ENCODE results near the gene TMEM200B. TPM values are rescaled to one million over a fixed set of nuclear protein-coding genes. Genes with fewer than 3 reads are reported as not detected.

TMEM200B gene
- total and polyA plus RNA-seq, 2 experiments from 2014 or later: 4.9 to 8.7 TPM

DNA sequence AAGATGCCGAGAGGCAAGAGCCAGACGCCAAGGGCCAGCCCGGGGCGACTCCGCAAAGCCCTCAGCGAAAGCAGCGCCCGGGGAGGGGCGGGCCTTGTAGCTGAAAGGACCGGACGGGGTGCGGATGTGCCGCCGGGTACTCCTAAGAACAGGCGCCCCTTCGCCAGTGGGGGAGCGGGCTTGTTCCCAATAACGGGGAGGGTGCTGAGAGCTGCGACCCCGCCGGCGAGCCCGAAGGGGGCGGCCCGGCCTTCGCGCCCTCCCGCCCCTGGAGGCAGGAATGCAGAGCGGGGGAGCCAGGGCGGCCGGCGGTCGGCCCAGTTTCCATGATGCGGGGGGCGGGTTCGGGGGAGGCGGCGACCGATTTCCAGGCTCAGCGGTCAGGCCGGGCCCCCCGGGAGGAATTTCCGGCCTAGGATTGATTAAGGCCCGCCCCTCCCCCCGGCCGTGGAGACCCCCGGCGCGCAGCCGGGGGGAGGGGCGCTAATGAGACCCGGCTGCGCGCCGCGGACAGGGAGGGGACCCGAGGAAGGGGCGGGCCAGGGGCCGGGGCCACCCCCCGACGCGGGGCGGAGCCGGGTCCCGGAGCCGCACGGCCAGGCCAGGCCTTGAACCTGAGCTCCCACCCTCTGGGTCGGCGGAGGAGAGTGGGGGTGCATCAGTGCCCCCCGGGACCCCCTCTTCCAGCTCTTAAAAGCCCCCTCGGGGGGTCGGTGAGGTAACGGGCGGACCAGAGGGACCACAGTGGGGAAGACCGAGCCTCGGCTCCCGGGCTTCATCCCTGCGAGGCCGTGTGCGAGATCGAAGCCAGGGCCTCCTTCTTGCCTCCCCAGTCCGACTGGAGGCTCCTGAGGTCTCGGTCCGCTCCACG, 898 bp upstream of the TMEM200B start (continued):
- TF ChIP-seq, protein P1, sequence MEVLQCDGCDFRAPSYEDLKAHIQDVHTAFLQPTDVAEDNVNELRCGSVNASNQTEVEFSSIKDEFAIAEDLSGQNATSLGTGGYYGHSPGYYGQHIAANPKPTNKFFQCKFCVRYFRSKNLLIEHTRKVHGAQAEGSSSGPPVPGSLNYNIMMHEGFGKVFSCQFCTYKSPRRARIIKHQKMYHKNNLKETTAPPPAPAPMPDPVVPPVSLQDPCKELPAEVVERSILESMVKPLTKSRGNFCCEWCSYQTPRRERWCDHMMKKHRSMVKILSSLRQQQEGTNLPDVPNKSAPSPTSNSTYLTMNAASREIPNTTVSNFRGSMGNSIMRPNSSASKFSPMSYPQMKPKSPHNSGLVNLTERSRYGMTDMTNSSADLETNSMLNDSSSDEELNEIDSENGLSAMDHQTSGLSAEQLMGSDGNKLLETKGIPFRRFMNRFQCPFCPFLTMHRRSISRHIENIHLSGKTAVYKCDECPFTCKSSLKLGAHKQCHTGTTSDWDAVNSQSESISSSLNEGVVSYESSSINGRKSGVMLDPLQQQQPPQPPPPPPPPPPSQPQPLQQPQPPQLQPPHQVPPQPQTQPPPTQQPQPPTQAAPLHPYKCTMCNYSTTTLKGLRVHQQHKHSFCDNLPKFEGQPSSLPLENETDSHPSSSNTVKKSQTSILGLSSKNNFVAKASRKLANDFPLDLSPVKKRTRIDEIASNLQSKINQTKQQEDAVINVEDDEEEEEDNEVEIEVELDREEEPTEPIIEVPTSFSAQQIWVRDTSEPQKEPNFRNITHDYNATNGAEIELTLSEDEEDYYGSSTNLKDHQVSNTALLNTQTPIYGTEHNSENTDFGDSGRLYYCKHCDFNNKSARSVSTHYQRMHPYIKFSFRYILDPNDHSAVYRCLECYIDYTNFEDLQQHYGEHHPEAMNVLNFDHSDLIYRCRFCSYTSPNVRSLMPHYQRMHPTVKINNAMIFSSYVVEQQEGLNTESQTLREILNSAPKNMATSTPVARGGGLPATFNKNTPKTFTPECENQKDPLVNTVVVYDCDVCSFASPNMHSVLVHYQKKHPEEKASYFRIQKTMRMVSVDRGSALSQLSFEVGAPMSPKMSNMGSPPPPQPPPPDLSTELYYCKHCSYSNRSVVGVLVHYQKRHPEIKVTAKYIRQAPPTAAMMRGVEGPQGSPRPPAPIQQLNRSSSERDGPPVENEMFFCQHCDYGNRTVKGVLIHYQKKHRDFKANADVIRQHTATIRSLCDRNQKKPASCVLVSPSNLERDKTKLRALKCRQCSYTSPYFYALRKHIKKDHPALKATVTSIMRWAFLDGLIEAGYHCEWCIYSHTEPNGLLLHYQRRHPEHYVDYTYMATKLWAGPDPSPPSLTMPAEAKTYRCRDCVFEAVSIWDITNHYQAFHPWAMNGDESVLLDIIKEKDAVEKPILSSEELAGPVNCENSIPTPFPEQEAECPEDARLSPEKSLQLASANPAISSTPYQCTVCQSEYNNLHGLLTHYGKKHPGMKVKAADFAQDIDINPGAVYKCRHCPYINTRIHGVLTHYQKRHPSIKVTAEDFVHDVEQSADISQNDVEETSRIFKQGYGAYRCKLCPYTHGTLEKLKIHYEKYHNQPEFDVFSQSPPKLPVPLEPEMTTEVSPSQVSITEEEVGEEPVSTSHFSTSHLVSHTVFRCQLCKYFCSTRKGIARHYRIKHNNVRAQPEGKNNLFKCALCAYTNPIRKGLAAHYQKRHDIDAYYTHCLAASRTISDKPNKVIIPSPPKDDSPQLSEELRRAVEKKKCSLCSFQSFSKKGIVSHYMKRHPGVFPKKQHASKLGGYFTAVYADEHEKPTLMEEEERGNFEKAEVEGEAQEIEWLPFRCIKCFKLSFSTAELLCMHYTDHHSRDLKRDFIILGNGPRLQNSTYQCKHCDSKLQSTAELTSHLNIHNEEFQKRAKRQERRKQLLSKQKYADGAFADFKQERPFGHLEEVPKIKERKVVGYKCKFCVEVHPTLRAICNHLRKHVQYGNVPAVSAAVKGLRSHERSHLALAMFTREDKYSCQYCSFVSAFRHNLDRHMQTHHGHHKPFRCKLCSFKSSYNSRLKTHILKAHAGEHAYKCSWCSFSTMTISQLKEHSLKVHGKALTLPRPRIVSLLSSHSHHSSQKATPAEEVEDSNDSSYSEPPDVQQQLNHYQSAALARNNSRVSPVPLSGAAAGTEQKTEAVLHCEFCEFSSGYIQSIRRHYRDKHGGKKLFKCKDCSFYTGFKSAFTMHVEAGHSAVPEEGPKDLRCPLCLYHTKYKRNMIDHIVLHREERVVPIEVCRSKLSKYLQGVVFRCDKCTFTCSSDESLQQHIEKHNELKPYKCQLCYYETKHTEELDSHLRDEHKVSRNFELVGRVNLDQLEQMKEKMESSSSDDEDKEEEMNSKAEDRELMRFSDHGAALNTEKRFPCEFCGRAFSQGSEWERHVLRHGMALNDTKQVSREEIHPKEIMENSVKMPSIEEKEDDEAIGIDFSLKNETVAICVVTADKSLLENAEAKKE (CRISPR knock-in tag; IDR thresholded peaks at IDR 0.05): no peak
- no peak for TF ChIP-seq STAT1 (IDR thresholded peaks at IDR 0.05; ENCODE audit: unreplicated experiment)
- TF ChIP-seq, protein P2, sequence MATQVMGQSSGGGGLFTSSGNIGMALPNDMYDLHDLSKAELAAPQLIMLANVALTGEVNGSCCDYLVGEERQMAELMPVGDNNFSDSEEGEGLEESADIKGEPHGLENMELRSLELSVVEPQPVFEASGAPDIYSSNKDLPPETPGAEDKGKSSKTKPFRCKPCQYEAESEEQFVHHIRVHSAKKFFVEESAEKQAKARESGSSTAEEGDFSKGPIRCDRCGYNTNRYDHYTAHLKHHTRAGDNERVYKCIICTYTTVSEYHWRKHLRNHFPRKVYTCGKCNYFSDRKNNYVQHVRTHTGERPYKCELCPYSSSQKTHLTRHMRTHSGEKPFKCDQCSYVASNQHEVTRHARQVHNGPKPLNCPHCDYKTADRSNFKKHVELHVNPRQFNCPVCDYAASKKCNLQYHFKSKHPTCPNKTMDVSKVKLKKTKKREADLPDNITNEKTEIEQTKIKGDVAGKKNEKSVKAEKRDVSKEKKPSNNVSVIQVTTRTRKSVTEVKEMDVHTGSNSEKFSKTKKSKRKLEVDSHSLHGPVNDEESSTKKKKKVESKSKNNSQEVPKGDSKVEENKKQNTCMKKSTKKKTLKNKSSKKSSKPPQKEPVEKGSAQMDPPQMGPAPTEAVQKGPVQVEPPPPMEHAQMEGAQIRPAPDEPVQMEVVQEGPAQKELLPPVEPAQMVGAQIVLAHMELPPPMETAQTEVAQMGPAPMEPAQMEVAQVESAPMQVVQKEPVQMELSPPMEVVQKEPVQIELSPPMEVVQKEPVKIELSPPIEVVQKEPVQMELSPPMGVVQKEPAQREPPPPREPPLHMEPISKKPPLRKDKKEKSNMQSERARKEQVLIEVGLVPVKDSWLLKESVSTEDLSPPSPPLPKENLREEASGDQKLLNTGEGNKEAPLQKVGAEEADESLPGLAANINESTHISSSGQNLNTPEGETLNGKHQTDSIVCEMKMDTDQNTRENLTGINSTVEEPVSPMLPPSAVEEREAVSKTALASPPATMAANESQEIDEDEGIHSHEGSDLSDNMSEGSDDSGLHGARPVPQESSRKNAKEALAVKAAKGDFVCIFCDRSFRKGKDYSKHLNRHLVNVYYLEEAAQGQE (IDR thresholded peaks at IDR 0.05; ENCODE audit: unreplicated experiment): no peak
- TF ChIP-seq CREB1 (CRISPR knock-in tag; IDR thresholded peaks at IDR 0.05; ENCODE audit: low read depth): peak; percentile 72

Data from GM23338 (cell line).